ENCODE results near the gene PDK4. TPM values are rescaled to one million over a fixed set of nuclear protein-coding genes. Genes with fewer than 3 reads are reported as not detected.

The PDK4 gene
- total RNA-seq, 2 experiments from 2014 or later = not detected

DNA sequence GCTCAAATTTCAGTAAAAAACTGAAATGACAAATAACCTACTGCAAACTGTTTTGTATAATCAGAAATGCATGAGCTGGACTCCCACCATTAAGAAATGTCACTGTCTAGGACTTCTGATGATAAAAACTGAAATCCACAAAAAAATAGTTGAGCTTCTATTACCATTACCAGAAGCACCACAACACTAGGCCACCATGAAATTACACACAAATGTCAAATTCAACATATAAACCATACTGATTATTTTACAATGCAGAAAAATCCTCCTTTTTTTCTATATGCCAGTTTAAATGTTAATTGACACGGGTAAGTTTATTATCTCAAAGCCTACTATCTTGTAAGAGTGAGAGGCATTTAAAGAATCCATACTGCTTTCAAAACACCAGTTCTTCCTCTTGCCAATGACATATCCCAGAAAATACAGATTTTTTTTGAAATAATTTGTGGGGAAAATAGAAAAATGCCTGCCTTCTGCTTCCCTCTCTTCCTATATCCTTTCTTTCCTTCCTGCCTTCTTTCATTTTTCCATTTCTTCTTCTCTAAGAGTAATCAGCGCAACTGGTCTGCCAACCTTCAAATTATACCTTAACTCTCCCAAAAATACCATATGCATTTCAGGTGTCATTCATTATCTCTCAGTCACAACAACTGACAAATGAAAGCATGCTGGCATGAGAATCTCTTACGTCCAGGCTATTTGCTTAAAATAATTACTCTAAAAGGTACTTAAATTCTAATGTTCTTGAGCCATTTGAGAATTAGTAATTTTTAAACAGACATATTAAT lies 12.3 kb downstream of the PDK4 start:
- Histone ChIP-seq H3K4me1 (ENCODE audit: insufficient read depth, low read length, poor library complexity, severe bottlenecking) (no peaks in the 10 kb centered on the region), H2AFZ (ENCODE audit: low read length) (no peak overlapping the region), H4K20me1 (ENCODE audit: insufficient read depth, low read length) (no peaks in the 10 kb centered on the region), H3K36me3 (ENCODE audit: insufficient read depth, low read length) (no peaks in the 10 kb centered on the region), H3K9me3 (ENCODE audit: low read length) (no peaks in the 10 kb centered on the region), H3K9me2 (ENCODE audit: insufficient read depth, low read length) (no peaks in the 10 kb centered on the region), H3K79me2 (ENCODE audit: insufficient read depth, low read depth, low read length) (no peaks in the 10 kb centered on the region), H3K27ac (ENCODE audit: low read depth, low read length, poor library complexity, severe bottlenecking) (no peak overlapping the region), H3K4me2 (ENCODE audit: low read length) (no peak overlapping the region), H3K4me3 (ENCODE audit: low read depth, low read length, poor library complexity, severe bottlenecking) (no peak overlapping the region)
- DNase-seq (ENCODE audit: low spot score) = no peak
- no TSS peak for BruUV-seq (replicated peaks)
- ChIA-PET POLR2A (interaction anchor here (0.7 to 1.3 kb wide), 3 partner anchors 10 to 82 kb away, joined by 3 read pairs; no protein-coding TSS in a partner anchor), CTCF (ENCODE audit: unreplicated experiment) (no interaction called here)
- intact Hi-C loops (cut with micrococcal nuclease; ENCODE audit: unreplicated experiment) = no loop called here
- TF ChIP-seq CTCF (conservative IDR thresholded peaks at IDR 0.05; ENCODE audit: low read length) = no peak

- no peak for DNase-seq (ENCODE audit: low spot score)
- intact Hi-C loops (cut with micrococcal nuclease; ENCODE audit: unreplicated experiment) = no loop called here
- Histone ChIP-seq H3K36me3 (ENCODE audit: insufficient read depth, low read length) (no peaks in the 10 kb centered on the region), H3K27ac (ENCODE audit: low read depth, low read length, poor library complexity, severe bottlenecking) (no peak overlapping the region), H4K20me1 (ENCODE audit: insufficient read depth, low read length) (no peaks in the 10 kb centered on the region), H3K4me1 (ENCODE audit: insufficient read depth, low read length, poor library complexity, severe bottlenecking) (no peaks in the 10 kb centered on the region), H3K9me2 (ENCODE audit: insufficient read depth, low read length) (no peaks in the 10 kb centered on the region), H2AFZ (ENCODE audit: low read length) (no peak overlapping the region), H3K79me2 (ENCODE audit: insufficient read depth, low read depth, low read length) (no peaks in the 10 kb centered on the region), H3K4me2 (ENCODE audit: low read length) (no peak overlapping the region), H3K4me3 (ENCODE audit: low read depth, low read length, poor library complexity, severe bottlenecking) (no peak overlapping the region), H3K9me3 (ENCODE audit: low read length) (no peaks in the 10 kb centered on the region)
- ChIA-PET POLR2A (interaction anchor here (1.3 kb wide), 1 partner anchor 27 kb away, joined by 3 read pairs; no protein-coding TSS in a partner anchor), CTCF (ENCODE audit: unreplicated experiment) (no interaction called here)
- TF ChIP-seq CTCF (conservative IDR thresholded peaks at IDR 0.05; ENCODE audit: low read length) (no peak), EZH2phosphoT487 (IDR thresholded peaks at IDR 0.05; ENCODE audit: borderline replicate concordance, low read depth, low read length) (no peak)
- no TSS peak for BruUV-seq (replicated peaks)
Measured at GRCh38 chr7:95582578-95583293, 13.6 kb downstream of the PDK4 start.

DNA sequence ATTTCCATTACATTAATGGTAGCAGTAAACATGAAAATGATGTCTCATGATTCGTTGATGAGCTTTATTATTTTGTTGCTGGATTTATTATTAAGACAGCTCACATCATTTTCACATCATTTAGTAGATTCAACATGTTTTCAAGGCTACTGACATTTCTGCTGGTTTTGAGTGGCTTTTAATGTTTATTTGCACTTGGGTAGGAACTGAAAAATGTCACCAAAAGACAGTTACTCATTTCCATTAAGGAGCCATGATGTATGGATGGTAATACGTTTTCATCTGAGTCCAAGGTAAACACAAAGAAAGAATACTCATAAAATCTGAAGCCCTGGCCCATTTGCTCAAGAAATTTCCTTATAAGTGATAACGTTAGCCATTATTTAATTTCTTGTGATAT lies 14.8 kb downstream of the PDK4 start:
- TF ChIP-seq CTCF (conservative IDR thresholded peaks at IDR 0.05; ENCODE audit: low read length) (no peak), EZH2phosphoT487 (IDR thresholded peaks at IDR 0.05; ENCODE audit: borderline replicate concordance, low read depth, low read length) (no peak)
- ChIA-PET POLR2A (no interaction called here), CTCF (ENCODE audit: unreplicated experiment) (no interaction called here)
- no TSS peak for BruUV-seq (replicated peaks)
- H3K9me2 ChIP-seq (ENCODE audit: insufficient read depth, low read length) = no peaks in the 10 kb centered on the region
- no peak overlapping the region for H2AFZ ChIP-seq (ENCODE audit: low read length)
- H3K4me3 ChIP-seq (ENCODE audit: low read depth, low read length, poor library complexity, severe bottlenecking) = no peak overlapping the region
- H3K9me3 ChIP-seq (ENCODE audit: low read length) = no peaks in the 10 kb centered on the region
- H4K20me1 ChIP-seq (ENCODE audit: insufficient read depth, low read length) = no peaks in the 10 kb centered on the region
- no peaks in the 10 kb centered on the region for H3K4me1 ChIP-seq (ENCODE audit: insufficient read depth, low read length, poor library complexity, severe bottlenecking)
- H3K79me2 ChIP-seq (ENCODE audit: insufficient read depth, low read depth, low read length) = no peaks in the 10 kb centered on the region
- H3K27ac ChIP-seq (ENCODE audit: low read depth, low read length, poor library complexity, severe bottlenecking) = no peak overlapping the region
- no peak overlapping the region for H3K4me2 ChIP-seq (ENCODE audit: low read length)
- intact Hi-C loops (cut with micrococcal nuclease; ENCODE audit: unreplicated experiment) = no loop called here
- no peak for DNase-seq (ENCODE audit: low spot score)
- H3K36me3 ChIP-seq (ENCODE audit: insufficient read depth, low read length) = no peaks in the 10 kb centered on the region
